Naive thymus-derived CD4-positive, alpha-beta T cell (primary cell): ENCODE measurements around the gene RAB22A. TPM values are rescaled to one million over a fixed set of nuclear protein-coding genes. Genes with fewer than 3 reads are reported as not detected.

Source experiments
- polyA plus RNA-seq, 2 donors: library from polyadenylated mRNA; unstranded; fragments of 300-500 nt; fragmentation: Illumina TruSeq; gene quantifications; one replicate each; pipeline ENCODE4 v1.2.3, GENCODE V29; 2021
- total RNA-seq, 6 experiments: library from RNA in 5 of 6; stranded (reverse) in 5 of 6; gene quantifications; 1 replicate in 5 of 6; 2 replicates in 1 of 6; pipeline ENCODE4 v1.2.3 and lab custom pipeline; 2021 to 2026

Gene RAB22A
- total and polyA plus RNA-seq, 7 experiments from 2014 or later = 10.4 to 24.7 (median 17.8) TPM

Other genes starting within 250 kb of the RAB22A start
- not detected for gene ANKRD60, start 81.1 kb upstream of the RAB22A start, total RNA-seq
- gene ANKRD60, start 81.1 kb upstream of the RAB22A start, polyA plus RNA-seq = not detected
- 10 to 100 TPM; 23.0 to 37.0 (median 27.6) TPM for gene VAPB, start 79.5 kb downstream of the RAB22A start, total RNA-seq
- 10 to 100 TPM; 21.9 to 24.3 TPM for gene VAPB, start 79.5 kb downstream of the RAB22A start, polyA plus RNA-seq
- gene APCDD1L, start 205.7 kb downstream of the RAB22A start, total RNA-seq = not detected
- gene APCDD1L, start 205.7 kb downstream of the RAB22A start, polyA plus RNA-seq = under 1 TPM; 0.09 to 0.18 TPM